ENCODE data around the gene LILRB2. TPM values are rescaled to one million over a fixed set of nuclear protein-coding genes. Genes with fewer than 3 reads are reported as not detected.

LILRB2 gene
- total RNA-seq, 1 donor from 2014 or later: 2.9 TPM

Small RNA genes within 50 kb of the gene (microRNA-seq; reads per million reads assigned to microRNA genes)
- not detected for gene MIR4752

Other genes starting within 250 kb of the LILRB2 start
- gene VSTM1, start 217.2 kb downstream of the LILRB2 start, total RNA-seq: not detected
- not detected for gene TARM1, start 199.7 kb downstream of the LILRB2 start, total RNA-seq
- gene OSCAR, start 180.3 kb downstream of the LILRB2 start, total RNA-seq: 0.70 TPM
- gene NDUFA3, start 178.3 kb downstream of the LILRB2 start, total RNA-seq: 561 TPM
- gene TFPT, start 165.5 kb downstream of the LILRB2 start, total RNA-seq: 13.4 TPM
- 39.5 TPM for gene PRPF31, start 165.4 kb downstream of the LILRB2 start, total RNA-seq
- gene CNOT3, start 143.3 kb downstream of the LILRB2 start, total RNA-seq: 17.6 TPM
- gene LENG1, start 121.4 kb downstream of the LILRB2 start, total RNA-seq: 6.6 TPM
- gene TMC4, start 108.0 kb downstream of the LILRB2 start, total RNA-seq: 0.97 TPM
- 15.1 TPM for gene MBOAT7, start 91.5 kb downstream of the LILRB2 start, total RNA-seq
- gene TSEN34, start 89.8 kb downstream of the LILRB2 start, total RNA-seq: 16.1 TPM
- 681 TPM for gene RPS9, start 80.3 kb downstream of the LILRB2 start, total RNA-seq
- 4.0 TPM for gene LILRB3, start 58.1 kb downstream of the LILRB2 start, total RNA-seq
- 2.7 TPM for gene LILRA6, start 38.3 kb downstream of the LILRB2 start, total RNA-seq
- 8.5 TPM for gene LILRB5, start 23.8 kb downstream of the LILRB2 start, total RNA-seq
- 1.8 TPM for gene LILRA5, start 32.1 kb upstream of the LILRB2 start, total RNA-seq
- gene LILRA4, start 58.1 kb upstream of the LILRB2 start, total RNA-seq: not detected
- gene LAIR1, start 83.8 kb upstream of the LILRB2 start, total RNA-seq: 9.1 TPM
- 2.8 TPM for gene TTYH1, start 134.4 kb upstream of the LILRB2 start, total RNA-seq
- gene LENG8, start 168.1 kb upstream of the LILRB2 start, total RNA-seq: 59.0 TPM
- 1.8 TPM for gene LENG9, start 182.7 kb upstream of the LILRB2 start, total RNA-seq
- gene CDC42EP5, start 192.2 kb upstream of the LILRB2 start, total RNA-seq: 8.9 TPM
- not detected for gene LAIR2, start 221.7 kb upstream of the LILRB2 start, total RNA-seq